Left hindlimb (tissue), 1 donor: ENCODE data around the gene CDH23.

Experiments
- DNase-seq: peaks from one replicate; pipeline ENCODE4 v3.0.0-alpha.2; 2018

The CDH23 gene

GRCh38 chr10:71750124-71750841 is 353.6 kb downstream of the CDH23 start:
- DNase-seq: no peak

GRCh38 chr10:71750986-71751385 is 354.3 kb downstream of the CDH23 start:
- DNase-seq: no peak

GRCh38 chr10:71751515-71752224 is 354.9 kb downstream of the CDH23 start:
- no peak for DNase-seq

GRCh38 chr10:71752391-71753090 is 355.8 kb downstream of the CDH23 start:
- DNase-seq: no peak

GRCh38 chr10:71753091-71753959 is 356.6 kb downstream of the CDH23 start:
- no peak for DNase-seq

- DNase-seq: no peak
Observed at GRCh38 chr10:71753960-71754505, 357.3 kb downstream of the CDH23 start.

- DNase-seq: no peak
Observed at GRCh38 chr10:71754562-71754961, 357.8 kb downstream of the CDH23 start.

- DNase-seq: no peak
Observed at GRCh38 chr10:71755179-71755879, 358.6 kb downstream of the CDH23 start.

- no peak for DNase-seq
Observed at GRCh38 chr10:71756311-71757191, 359.8 kb downstream of the CDH23 start.

- DNase-seq: no peak
Observed at GRCh38 chr10:71757399-71757922, 360.7 kb downstream of the CDH23 start.

- no peak for DNase-seq
Observed at GRCh38 chr10:71761105-71761511, 364.4 kb downstream of the CDH23 start.

- DNase-seq: no peak
Observed at GRCh38 chr10:71761541-71762113, 364.9 kb downstream of the CDH23 start.

- DNase-seq: no peak
Observed at GRCh38 chr10:71762324-71762723, 365.6 kb downstream of the CDH23 start.

- no peak for DNase-seq
Observed at GRCh38 chr10:71763352-71764127, 366.8 kb downstream of the CDH23 start.

- DNase-seq: no peak
Observed at GRCh38 chr10:71765176-71765904, 368.6 kb downstream of the CDH23 start.

GRCh38 chr10:71765906-71766716 is 369.4 kb downstream of the CDH23 start:
- DNase-seq: no peak

- DNase-seq: peak; percentile 70
Observed at GRCh38 chr10:71766717-71767419, 370.1 kb downstream of the CDH23 start.
